GM23248 (cell line): Measurements from ENCODE around the gene SH3BGRL2.
"Not testable (repeated sequence)": the region's sequence is repeated elsewhere in the genome, so short reads cannot be mapped to it uniquely, and the experiment has no call there.

Experiments
- EZH2 ChIP-seq: fragments of 200-600 bp; sonication (generic); IDR thresholded peaks from 2 replicates; pipeline ENCODE4 v1.6.1; 2018; ENCODE audit warnings: antibody characterized with exemption, mild to moderate bottlenecking; ENCODE audit not compliant: insufficient read depth, poor library complexity, severe bottlenecking
- EZH2phosphoT487 ChIP-seq: fragments of 200-600 bp; sonication (generic); IDR thresholded peaks from 2 replicates; pipeline ENCODE4 v1.6.1; 2018; ENCODE audit warnings: antibody characterized with exemption, moderate library complexity, mild to moderate bottlenecking, low read depth; ENCODE audit not compliant: insufficient read depth

- not testable (repeated sequence) for TF ChIP-seq EZH2, EZH2phosphoT487
Observed at GRCh38 chr6:79682682-79683081, 51.6 kb downstream of the SH3BGRL2 start.
